ENCODE data around the gene LPXN.

Gene LPXN

DNA sequence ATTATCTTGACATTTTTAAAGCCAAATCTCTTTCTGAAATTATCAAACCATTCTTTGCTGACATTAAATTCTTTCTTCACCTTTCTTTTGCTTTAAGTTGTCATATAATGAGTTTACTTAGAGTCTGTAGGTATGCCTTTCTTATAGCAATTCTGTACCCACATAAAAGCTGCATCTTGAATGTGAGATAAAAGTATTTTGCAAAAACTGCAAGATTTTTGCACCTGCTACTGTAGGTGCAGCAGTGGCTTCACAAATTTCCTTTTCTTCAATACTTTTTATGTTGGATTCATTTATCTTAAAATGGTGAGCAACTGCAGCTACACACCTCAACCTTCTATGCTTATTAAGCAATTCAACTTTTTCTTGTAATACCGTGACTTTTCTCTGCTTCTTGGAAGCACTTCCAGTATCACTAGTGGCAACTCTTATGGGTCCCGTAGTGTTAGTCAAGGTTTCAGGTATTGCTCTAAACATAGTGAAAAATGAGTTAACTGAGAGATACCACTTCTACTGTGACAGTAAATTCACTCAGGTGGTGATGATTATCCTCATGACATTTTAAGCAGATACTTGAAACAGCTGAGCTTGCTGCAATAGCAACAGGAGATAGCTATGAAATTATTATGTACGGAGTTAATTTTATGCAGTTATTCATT is 22.0 kb upstream of the LPXN start:
- no peak for DNase-seq (ENCODE audit: low read depth)
- TF ChIP-seq, protein P1, sequence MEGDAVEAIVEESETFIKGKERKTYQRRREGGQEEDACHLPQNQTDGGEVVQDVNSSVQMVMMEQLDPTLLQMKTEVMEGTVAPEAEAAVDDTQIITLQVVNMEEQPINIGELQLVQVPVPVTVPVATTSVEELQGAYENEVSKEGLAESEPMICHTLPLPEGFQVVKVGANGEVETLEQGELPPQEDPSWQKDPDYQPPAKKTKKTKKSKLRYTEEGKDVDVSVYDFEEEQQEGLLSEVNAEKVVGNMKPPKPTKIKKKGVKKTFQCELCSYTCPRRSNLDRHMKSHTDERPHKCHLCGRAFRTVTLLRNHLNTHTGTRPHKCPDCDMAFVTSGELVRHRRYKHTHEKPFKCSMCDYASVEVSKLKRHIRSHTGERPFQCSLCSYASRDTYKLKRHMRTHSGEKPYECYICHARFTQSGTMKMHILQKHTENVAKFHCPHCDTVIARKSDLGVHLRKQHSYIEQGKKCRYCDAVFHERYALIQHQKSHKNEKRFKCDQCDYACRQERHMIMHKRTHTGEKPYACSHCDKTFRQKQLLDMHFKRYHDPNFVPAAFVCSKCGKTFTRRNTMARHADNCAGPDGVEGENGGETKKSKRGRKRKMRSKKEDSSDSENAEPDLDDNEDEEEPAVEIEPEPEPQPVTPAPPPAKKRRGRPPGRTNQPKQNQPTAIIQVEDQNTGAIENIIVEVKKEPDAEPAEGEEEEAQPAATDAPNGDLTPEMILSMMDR (conservative IDR thresholded peaks at IDR 0.05; ENCODE audit: low read length) = no peak

DNA sequence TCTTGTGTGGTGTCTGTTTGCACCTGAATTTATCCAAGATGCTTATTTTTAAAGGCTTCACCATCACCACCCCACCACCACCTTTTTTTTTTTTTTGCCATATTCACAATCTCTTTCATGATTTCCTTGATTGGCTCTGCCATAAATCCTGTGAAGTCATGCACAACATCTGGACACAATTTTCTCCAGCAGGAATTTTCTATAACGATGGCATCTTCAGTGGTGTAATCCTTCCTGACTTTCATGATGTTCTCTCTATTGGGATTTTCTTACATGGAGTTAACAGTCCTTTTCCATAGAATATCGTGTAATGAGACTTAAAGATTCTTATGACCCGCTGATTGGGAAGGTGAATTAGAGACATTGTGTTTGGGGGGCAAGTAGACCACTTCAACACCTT is 21.0 kb upstream of the LPXN start:
- no peak overlapping the region for H3K4me3 ChIP-seq (ENCODE audit: low read length)
- peak; percentile 42 for DNase-seq (ENCODE audit: low read depth)
- TF ChIP-seq, protein P1 (conservative IDR thresholded peaks at IDR 0.05; ENCODE audit: low read length) = no peak

More for the DNA sequence above, 22.0 kb upstream of the LPXN start:
- H3K4me3 ChIP-seq (ENCODE audit: low read length) = no peak overlapping the region

DNA sequence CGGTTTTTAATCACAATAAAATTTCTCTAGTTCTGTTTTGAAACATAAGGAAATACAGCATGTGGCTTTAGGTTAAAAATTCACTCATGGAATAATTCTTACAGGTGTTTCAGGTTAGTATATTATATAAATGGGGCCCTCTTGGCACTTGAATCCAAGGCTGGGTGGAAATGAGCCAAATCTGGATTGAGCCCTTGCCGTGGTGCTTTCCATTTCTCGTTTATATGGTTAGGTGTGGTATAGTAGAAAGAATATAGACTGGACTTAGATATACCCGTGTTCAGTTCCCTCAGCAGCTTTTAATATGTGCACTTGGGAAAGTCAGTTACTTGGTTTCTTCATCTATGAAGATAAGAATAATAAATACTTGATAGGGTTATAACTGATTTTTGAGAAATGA is 19.2 kb upstream of the LPXN start:
- TF ChIP-seq, protein P1 (conservative IDR thresholded peaks at IDR 0.05; ENCODE audit: low read length) = no peak
- DNase-seq (ENCODE audit: low read depth) = no peak
- no peak overlapping the region for H3K4me3 ChIP-seq (ENCODE audit: low read length)

DNA sequence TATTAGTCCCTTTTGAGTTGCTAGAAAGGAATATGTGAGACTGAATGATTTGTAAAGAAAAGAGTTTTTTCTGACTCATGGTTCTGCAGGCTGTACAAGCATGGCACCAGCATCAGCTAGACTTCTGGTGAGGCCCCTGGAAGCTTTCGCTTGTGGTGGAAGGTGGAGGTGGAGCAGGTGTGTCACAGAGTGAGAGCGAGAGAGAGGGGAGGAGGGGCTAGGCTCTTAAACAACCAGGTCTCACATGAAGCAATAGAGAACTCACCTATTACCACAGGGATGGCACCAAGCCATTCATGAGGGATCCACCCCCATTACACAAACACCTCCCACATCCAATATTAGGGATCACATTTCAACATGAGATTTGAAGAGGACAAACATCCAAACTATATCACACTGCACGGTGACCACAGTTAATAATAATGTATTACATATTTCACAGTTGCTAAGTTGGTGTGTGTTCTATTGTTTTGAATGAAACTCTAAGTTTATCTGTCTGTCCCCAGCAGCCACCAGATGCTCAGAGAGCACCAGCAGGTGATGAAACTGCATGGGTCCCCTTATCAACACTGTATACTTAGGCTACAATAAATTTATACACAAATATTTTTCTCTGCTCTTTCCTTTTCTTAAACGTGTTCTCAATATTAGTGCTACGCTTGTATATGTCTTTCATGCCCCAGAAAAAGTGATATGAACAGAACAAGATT is 17.3 kb upstream of the LPXN start:
- no peak for DNase-seq (ENCODE audit: low read depth)
- no peak overlapping the region for H3K4me3 ChIP-seq (ENCODE audit: low read length)
- TF ChIP-seq, protein P1 (conservative IDR thresholded peaks at IDR 0.05; ENCODE audit: low read length) = no peak

DNA sequence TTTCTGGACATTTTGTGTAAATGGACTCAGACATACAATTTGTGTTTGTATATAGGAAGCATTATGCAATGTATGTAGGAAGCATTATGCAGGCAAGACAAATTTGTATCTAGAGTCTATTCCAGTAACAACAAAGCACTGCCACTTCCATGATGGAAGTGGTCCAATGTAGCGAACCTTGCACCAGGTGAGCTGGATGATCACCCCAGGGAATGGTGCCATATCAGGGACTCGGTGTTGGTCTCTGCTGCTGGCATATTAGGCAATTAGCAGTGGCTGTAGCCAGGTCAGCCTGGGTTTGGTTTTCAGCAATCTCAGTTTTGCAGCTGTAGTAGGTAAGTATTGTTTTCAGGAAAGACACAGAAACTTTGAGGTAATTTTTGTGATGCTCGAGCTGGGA is 16.0 kb upstream of the LPXN start:
- no peak overlapping the region for H3K4me3 ChIP-seq (ENCODE audit: low read length)
- DNase-seq (ENCODE audit: low read depth) = no peak
- TF ChIP-seq, protein P1 (conservative IDR thresholded peaks at IDR 0.05; ENCODE audit: low read length) = no peak

DNA sequence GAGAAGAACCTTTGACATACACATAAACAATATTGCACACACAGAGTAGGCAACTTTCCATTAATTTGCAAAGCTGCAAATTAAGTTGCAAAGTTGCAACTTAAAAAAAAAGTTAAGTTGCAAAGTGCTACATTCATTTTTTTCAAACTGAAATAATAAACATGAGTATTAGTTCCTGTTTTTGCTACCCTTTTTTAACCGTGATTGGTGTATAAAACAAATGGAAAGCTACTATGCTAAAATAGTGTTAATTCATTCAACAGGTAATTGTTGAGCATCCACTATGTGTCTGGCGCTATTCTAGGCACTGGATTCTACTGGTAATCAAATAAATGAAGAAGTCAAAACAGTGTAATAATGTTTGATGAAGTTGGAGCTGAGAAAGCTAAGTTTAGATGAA is 11.3 kb upstream of the LPXN start:
- TF ChIP-seq, protein P1 (conservative IDR thresholded peaks at IDR 0.05; ENCODE audit: low read length) = no peak
- DNase-seq (ENCODE audit: low read depth) = no peak
- no peak overlapping the region for H3K4me3 ChIP-seq (ENCODE audit: low read length)

DNA sequence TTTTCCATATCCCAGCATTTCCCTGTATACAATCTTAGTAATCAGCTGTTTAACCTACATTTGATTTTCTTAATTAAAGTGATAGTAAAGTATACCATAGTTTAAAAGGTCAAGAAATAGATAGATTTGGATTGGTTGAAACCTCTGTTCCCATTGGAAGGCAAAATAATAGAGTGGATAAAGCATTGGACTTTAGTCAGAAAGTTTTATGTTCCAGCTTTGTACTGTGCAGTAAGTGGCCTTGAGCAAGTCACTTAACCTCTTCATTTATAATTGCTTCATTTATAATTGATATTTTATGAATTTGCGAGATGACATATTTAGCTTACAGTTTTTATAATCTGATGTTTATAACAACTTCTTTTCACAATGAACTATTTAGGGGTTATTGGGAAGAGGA is 6.8 kb upstream of the LPXN start:
- TF ChIP-seq, protein P1 (conservative IDR thresholded peaks at IDR 0.05; ENCODE audit: low read length) = no peak

More for the DNA sequence above, 6.8 kb upstream of the LPXN start:
- DNase-seq (ENCODE audit: low read depth) = no peak
- no peak overlapping the region for H3K4me3 ChIP-seq (ENCODE audit: low read length)

Data from AG10803 (cell line).